ENCODE results near the gene WARS2.

- TF ChIP-seq POLR2AphosphoS5 (IDR thresholded peaks at IDR 0.05) (no peak), POLR2A (IDR thresholded peaks at IDR 0.05; ENCODE audit: low read depth) (no peak), EP300 (IDR thresholded peaks at IDR 0.05) (no peak)
- TF ChIP-seq, protein P1, sequence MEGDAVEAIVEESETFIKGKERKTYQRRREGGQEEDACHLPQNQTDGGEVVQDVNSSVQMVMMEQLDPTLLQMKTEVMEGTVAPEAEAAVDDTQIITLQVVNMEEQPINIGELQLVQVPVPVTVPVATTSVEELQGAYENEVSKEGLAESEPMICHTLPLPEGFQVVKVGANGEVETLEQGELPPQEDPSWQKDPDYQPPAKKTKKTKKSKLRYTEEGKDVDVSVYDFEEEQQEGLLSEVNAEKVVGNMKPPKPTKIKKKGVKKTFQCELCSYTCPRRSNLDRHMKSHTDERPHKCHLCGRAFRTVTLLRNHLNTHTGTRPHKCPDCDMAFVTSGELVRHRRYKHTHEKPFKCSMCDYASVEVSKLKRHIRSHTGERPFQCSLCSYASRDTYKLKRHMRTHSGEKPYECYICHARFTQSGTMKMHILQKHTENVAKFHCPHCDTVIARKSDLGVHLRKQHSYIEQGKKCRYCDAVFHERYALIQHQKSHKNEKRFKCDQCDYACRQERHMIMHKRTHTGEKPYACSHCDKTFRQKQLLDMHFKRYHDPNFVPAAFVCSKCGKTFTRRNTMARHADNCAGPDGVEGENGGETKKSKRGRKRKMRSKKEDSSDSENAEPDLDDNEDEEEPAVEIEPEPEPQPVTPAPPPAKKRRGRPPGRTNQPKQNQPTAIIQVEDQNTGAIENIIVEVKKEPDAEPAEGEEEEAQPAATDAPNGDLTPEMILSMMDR (IDR thresholded peaks at IDR 0.05), result no peak
Measured at GRCh38 chr1:119055568-119055967, 84.9 kb downstream of the WARS2 start.
